ENCODE results near the gene ACOX3.
"Not testable (repeated sequence)": the region's sequence is repeated elsewhere in the genome, so short reads cannot be mapped to it uniquely, and the experiment has no call there.

Gene ACOX3

GRCh38 chr4:8349664-8350236, 90.8 kb downstream of the ACOX3 start:
- DNase-seq: no peak

GRCh38 chr4:8349236-8349635, 91.3 kb downstream of the ACOX3 start:
- not testable (repeated sequence) for DNase-seq

GRCh38 chr4:8348071-8348470, 92.5 kb downstream of the ACOX3 start:
- DNase-seq: no peak

GRCh38 chr4:8347660-8348059, 92.9 kb downstream of the ACOX3 start:
- no peak for DNase-seq

- no peak for DNase-seq
Measured at GRCh38 chr4:8346838-8347605, 93.5 kb downstream of the ACOX3 start.

- no peak for DNase-seq
Measured at GRCh38 chr4:8345946-8346814, 94.3 kb downstream of the ACOX3 start.

- DNase-seq: no peak
Measured at GRCh38 chr4:8345053-8345945, 95.2 kb downstream of the ACOX3 start.

- DNase-seq: no peak
Measured at GRCh38 chr4:8344377-8344776, 96.1 kb downstream of the ACOX3 start.

- no peak for DNase-seq
Measured at GRCh38 chr4:8343967-8344331, 96.6 kb downstream of the ACOX3 start.

- no peak for DNase-seq
Measured at GRCh38 chr4:8343262-8343966, 97.1 kb downstream of the ACOX3 start.

- DNase-seq: no peak
Measured at GRCh38 chr4:8342651-8343261, 97.8 kb downstream of the ACOX3 start.

GRCh38 chr4:8341691-8342090, 98.8 kb downstream of the ACOX3 start:
- no peak for DNase-seq

GRCh38 chr4:8341281-8341680, 99.2 kb downstream of the ACOX3 start:
- not testable (repeated sequence) for DNase-seq

- DNase-seq: no peak
Measured at GRCh38 chr4:8340781-8341241, 99.7 kb downstream of the ACOX3 start.

GRCh38 chr4:8338351-8338961, 102.1 kb downstream of the ACOX3 start:
- DNase-seq: no peak

GRCh38 chr4:8336412-8337075, 104.0 kb downstream of the ACOX3 start:
- no peak for DNase-seq

GRCh38 chr4:8335848-8336247, 104.7 kb downstream of the ACOX3 start:
- DNase-seq: no peak

GRCh38 chr4:8334786-8335460, 105.6 kb downstream of the ACOX3 start:
- no peak for DNase-seq

GRCh38 chr4:8333726-8334460, 106.6 kb downstream of the ACOX3 start:
- DNase-seq: no peak
